ENCODE results near the gene MRPL40. TPM values are rescaled to one million over a fixed set of nuclear protein-coding genes. Genes with fewer than 3 reads are reported as not detected.

MRPL40 gene
- total and polyA plus RNA-seq, 2 donors (not counting 1 experiment from before 2014, with no cell fraction given) = 44.4 to 44.8 TPM

DNA sequence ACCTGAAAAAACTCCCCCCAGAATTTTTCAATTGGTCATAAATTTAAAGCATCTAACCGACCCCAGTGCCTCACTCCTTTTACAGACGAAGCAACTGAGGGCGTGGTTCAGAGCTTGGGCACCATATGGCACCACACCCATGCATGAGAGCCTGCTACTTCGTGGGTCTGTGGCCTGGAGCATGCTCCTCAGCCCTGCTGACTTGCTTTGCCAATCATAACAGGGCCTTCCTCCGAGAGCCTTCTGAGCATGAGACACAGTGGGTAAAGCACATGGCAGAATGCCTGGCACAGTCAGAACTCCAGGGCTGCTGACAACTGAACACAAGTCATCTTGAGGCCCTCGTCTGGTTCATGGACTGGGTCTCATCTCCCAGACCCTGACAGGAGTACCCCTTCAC lies 34.1 kb upstream of the MRPL40 start:
- H3K4me3 ChIP-seq (replicated peaks in 1 of 4; ENCODE audit: control extremely low read depth in 1 of 4, insufficient read depth in 1 of 4, low read depth in 3 of 4, low read length in 4 of 4) = no peak overlapping the region
- no peaks in the 10 kb centered on the region for H4K20me1 ChIP-seq (ENCODE audit: control insufficient read depth, extremely low read depth, insufficient read depth, low read length)
- TF ChIP-seq EZH2 (IDR thresholded peaks at IDR 0.05; ENCODE audit: low read length, missing control alignments) (no peak), CTCF (conservative IDR thresholded peaks at IDR 0.05 in 1 of 2, IDR thresholded peaks at IDR 0.05 in 1 of 2; ENCODE audit: low read depth in 1 of 2, low read length in 2 of 2) (no peak)
- H3K9ac ChIP-seq (ENCODE audit: insufficient read depth, low read length) = no peak overlapping the region
- H3K36me3 ChIP-seq (ENCODE audit: control insufficient read depth, insufficient read depth, low read length) = peaks cover 15% of the 10 kb centered on the region
- no peak overlapping the region for H3K4me2 ChIP-seq (ENCODE audit: extremely low read depth, insufficient read depth, low read length)
- peak in 1 of 2 donors; percentile 15 for DNase-seq (ENCODE audit: low read depth in 2 of 2)
- no peak overlapping the region for H3K27ac ChIP-seq (ENCODE audit: insufficient read depth, low read length)
- H3K27me3 ChIP-seq (ENCODE audit: control insufficient read depth, insufficient read depth, low read length) = no peaks in the 10 kb centered on the region
- no peaks in the 10 kb centered on the region for H3K4me1 ChIP-seq (ENCODE audit: control insufficient read depth, extremely low read depth, insufficient read depth, low read length)
- no peak overlapping the region for H2AFZ ChIP-seq (ENCODE audit: low read length)
- no peaks in the 10 kb centered on the region for H3K79me2 ChIP-seq (ENCODE audit: control insufficient read depth, insufficient read depth, low read length)
- H3K9me3 ChIP-seq (ENCODE audit: control insufficient read depth, insufficient read depth, low read depth, low read length) = no peaks in the 10 kb centered on the region

DNA sequence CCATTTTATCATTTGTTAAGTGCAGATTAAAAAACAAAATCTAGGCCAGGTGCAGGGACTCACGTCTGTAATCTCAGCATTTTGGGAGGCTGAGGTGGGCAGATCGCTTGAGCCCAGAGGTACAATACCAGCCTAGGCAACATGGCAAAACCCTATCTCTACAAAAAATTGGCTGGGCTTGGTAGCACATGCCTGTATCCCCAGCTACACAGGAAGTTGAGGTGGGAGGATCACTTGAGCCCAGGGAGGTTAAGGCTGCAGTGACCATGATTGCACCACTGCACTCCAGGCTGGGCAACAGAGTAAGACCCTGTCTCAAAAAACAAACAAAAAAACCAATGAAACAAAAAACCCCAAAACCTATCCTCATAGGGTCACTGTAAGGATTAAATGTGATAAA lies 33.7 kb upstream of the MRPL40 start:
- Histone ChIP-seq H3K79me2 (ENCODE audit: control insufficient read depth, insufficient read depth, low read length) (no peaks in the 10 kb centered on the region), H3K9me3 (ENCODE audit: control insufficient read depth, insufficient read depth, low read depth, low read length) (no peaks in the 10 kb centered on the region), H3K27me3 (ENCODE audit: control insufficient read depth, insufficient read depth, low read length) (no peaks in the 10 kb centered on the region), H2AFZ (ENCODE audit: low read length) (no peak overlapping the region), H3K36me3 (ENCODE audit: control insufficient read depth, insufficient read depth, low read length) (peaks cover 15% of the 10 kb centered on the region), H3K27ac (ENCODE audit: insufficient read depth, low read length) (no peak overlapping the region), H3K4me1 (ENCODE audit: control insufficient read depth, extremely low read depth, insufficient read depth, low read length) (no peaks in the 10 kb centered on the region), H3K4me3 (replicated peaks in 1 of 4; ENCODE audit: control extremely low read depth in 1 of 4, insufficient read depth in 1 of 4, low read depth in 3 of 4, low read length in 4 of 4) (no peak overlapping the region), H4K20me1 (ENCODE audit: control insufficient read depth, extremely low read depth, insufficient read depth, low read length) (no peaks in the 10 kb centered on the region), H3K9ac (ENCODE audit: insufficient read depth, low read length) (no peak overlapping the region), H3K4me2 (ENCODE audit: extremely low read depth, insufficient read depth, low read length) (no peak overlapping the region)
- DNase-seq (ENCODE audit: low read depth in 2 of 2) = no peak
- no peak for TF ChIP-seq CTCF (conservative IDR thresholded peaks at IDR 0.05 in 1 of 2, IDR thresholded peaks at IDR 0.05 in 1 of 2; ENCODE audit: low read depth in 1 of 2, low read length in 2 of 2)
- no peak for TF ChIP-seq EZH2 (IDR thresholded peaks at IDR 0.05; ENCODE audit: low read length, missing control alignments)

DNA sequence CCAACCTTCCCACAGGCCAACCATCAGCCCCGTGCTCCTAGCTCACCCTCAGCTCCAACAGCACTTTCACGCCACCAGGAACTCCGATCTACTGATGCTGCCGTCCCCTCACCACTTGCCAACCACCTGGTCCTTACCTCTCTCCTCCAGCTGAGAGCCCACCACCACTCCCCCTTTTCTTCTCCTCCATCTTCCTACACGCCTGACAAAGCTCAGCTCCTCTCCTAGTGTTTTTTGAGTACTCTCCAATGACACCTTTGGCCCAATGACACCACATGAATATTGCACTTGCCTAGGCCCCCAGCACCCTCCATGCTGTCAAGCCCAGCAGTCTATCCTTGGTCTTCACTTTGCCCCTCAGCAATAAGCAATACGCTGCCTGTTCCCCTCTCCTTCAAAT lies 31.5 kb upstream of the MRPL40 start:
- H3K9me3 ChIP-seq (ENCODE audit: control insufficient read depth, insufficient read depth, low read depth, low read length) = no peaks in the 10 kb centered on the region
- H4K20me1 ChIP-seq (ENCODE audit: control insufficient read depth, extremely low read depth, insufficient read depth, low read length) = no peaks in the 10 kb centered on the region
- H2AFZ ChIP-seq (ENCODE audit: low read length) = no peak overlapping the region
- H3K4me3 ChIP-seq (replicated peaks in 1 of 4; ENCODE audit: control extremely low read depth in 1 of 4, insufficient read depth in 1 of 4, low read depth in 3 of 4, low read length in 4 of 4) = no peak overlapping the region
- H3K4me2 ChIP-seq (ENCODE audit: extremely low read depth, insufficient read depth, low read length) = no peak overlapping the region
- no peaks in the 10 kb centered on the region for H3K27me3 ChIP-seq (ENCODE audit: control insufficient read depth, insufficient read depth, low read length)
- H3K9ac ChIP-seq (ENCODE audit: insufficient read depth, low read length) = no peak overlapping the region
- H3K4me1 ChIP-seq (ENCODE audit: control insufficient read depth, extremely low read depth, insufficient read depth, low read length) = no peaks in the 10 kb centered on the region
- no peak overlapping the region for H3K27ac ChIP-seq (ENCODE audit: insufficient read depth, low read length)
- no peak for DNase-seq (ENCODE audit: low read depth in 2 of 2)
- H3K79me2 ChIP-seq (ENCODE audit: control insufficient read depth, insufficient read depth, low read length) = no peaks in the 10 kb centered on the region
- TF ChIP-seq EZH2 (IDR thresholded peaks at IDR 0.05; ENCODE audit: low read length, missing control alignments) (no peak), CTCF (conservative IDR thresholded peaks at IDR 0.05 in 1 of 2, IDR thresholded peaks at IDR 0.05 in 1 of 2; ENCODE audit: low read depth in 1 of 2, low read length in 2 of 2) (no peak)
- H3K36me3 ChIP-seq (ENCODE audit: control insufficient read depth, insufficient read depth, low read length) = peaks cover 11% of the 10 kb centered on the region
